Neural progenitor cell (in vitro differentiated cells): ENCODE data around the gene CEP295NL.

Source experiments
- EZH2 ChIP-seq: fragments of 200-600 bp; sonication (generic); IDR thresholded peaks from 2 replicates; pipeline ENCODE4 v1.6.1; 2017; ENCODE audit warnings: antibody characterized with exemption, mild to moderate bottlenecking, moderate library complexity
- TF ChIP-seq, protein P1 (sequence below): fragments of 200-600 bp; sonication (generic); IDR thresholded peaks from 2 replicates; pipeline ENCODE4 v1.5.1; 2017; ENCODE audit warnings: antibody characterized with exemption, mild to moderate bottlenecking

DNA sequence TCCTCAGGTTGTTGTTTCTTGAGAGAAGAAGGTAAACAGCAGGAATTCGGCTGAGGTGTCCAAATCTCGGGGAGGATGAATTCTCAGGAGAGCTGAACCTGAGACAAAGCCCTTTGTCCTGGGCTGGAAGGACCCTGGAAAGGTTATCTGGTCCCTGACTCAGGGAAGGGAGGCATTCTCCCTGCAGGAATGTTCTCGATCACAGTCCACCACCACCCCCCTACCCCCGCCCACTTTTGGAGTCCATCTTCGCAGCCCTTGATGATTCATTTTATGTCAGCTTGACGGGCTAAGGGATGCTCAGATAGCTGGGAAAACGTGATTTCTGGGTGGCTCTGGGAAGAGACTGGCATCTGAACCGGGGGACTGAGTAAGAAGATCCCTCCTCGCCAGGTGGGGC lies 1.4 kb upstream of the CEP295NL start:
- TF ChIP-seq, protein P1, sequence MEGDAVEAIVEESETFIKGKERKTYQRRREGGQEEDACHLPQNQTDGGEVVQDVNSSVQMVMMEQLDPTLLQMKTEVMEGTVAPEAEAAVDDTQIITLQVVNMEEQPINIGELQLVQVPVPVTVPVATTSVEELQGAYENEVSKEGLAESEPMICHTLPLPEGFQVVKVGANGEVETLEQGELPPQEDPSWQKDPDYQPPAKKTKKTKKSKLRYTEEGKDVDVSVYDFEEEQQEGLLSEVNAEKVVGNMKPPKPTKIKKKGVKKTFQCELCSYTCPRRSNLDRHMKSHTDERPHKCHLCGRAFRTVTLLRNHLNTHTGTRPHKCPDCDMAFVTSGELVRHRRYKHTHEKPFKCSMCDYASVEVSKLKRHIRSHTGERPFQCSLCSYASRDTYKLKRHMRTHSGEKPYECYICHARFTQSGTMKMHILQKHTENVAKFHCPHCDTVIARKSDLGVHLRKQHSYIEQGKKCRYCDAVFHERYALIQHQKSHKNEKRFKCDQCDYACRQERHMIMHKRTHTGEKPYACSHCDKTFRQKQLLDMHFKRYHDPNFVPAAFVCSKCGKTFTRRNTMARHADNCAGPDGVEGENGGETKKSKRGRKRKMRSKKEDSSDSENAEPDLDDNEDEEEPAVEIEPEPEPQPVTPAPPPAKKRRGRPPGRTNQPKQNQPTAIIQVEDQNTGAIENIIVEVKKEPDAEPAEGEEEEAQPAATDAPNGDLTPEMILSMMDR: no peak
- TF ChIP-seq EZH2: no peak
